ENCODE results near the gene DNAJC22. TPM values are rescaled to one million over a fixed set of nuclear protein-coding genes. Genes with fewer than 3 reads are reported as not detected.
"Not testable (repeated sequence)": the region's sequence is repeated elsewhere in the genome, so short reads cannot be mapped to it uniquely, and the experiment has no call there.

The DNAJC22 gene
- total and polyA plus RNA-seq, 2 donors (not counting 1 experiment from before 2014, with no cell fraction given) = 2.4 to 4.8 TPM

DNA sequence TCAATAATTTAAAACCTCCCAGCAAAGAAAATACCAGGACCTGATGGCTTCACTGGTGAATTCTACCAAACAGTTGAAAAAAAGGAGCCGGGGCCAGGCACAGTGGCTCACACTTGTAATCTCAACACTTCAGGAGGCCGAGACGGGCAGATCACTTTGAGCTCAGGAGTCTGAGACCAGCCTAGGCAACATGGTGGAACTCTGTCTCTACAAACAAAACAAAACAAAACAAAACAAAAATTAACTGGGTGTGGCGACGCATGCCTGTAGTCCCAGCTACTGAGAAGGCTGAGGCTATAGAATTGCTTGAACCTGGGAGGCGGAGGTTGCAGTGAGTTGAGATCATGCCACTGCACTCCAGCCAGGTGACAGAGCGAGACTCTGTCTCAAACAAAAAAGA is 37.3 kb upstream of the DNAJC22 start:
- H3K27ac ChIP-seq (ENCODE audit: insufficient read depth, low read length) = no peak overlapping the region
- DNase-seq (ENCODE audit: low read depth in 2 of 2) = no peak
- no peaks in the 10 kb centered on the region for H4K20me1 ChIP-seq (ENCODE audit: control insufficient read depth, extremely low read depth, insufficient read depth, low read length)
- H2AFZ ChIP-seq (ENCODE audit: low read length) = no peak overlapping the region
- H3K4me2 ChIP-seq (ENCODE audit: extremely low read depth, insufficient read depth, low read length) = no peak overlapping the region
- no peaks in the 10 kb centered on the region for H3K9me3 ChIP-seq (ENCODE audit: control insufficient read depth, insufficient read depth, low read depth, low read length)
- H3K9ac ChIP-seq (ENCODE audit: insufficient read depth, low read length) = no peak overlapping the region
- peaks cover 3% of the 10 kb centered on the region for H3K27me3 ChIP-seq (ENCODE audit: control insufficient read depth, insufficient read depth, low read length)
- no peaks in the 10 kb centered on the region for H3K79me2 ChIP-seq (ENCODE audit: control insufficient read depth, insufficient read depth, low read length)
- TF ChIP-seq, protein P1, sequence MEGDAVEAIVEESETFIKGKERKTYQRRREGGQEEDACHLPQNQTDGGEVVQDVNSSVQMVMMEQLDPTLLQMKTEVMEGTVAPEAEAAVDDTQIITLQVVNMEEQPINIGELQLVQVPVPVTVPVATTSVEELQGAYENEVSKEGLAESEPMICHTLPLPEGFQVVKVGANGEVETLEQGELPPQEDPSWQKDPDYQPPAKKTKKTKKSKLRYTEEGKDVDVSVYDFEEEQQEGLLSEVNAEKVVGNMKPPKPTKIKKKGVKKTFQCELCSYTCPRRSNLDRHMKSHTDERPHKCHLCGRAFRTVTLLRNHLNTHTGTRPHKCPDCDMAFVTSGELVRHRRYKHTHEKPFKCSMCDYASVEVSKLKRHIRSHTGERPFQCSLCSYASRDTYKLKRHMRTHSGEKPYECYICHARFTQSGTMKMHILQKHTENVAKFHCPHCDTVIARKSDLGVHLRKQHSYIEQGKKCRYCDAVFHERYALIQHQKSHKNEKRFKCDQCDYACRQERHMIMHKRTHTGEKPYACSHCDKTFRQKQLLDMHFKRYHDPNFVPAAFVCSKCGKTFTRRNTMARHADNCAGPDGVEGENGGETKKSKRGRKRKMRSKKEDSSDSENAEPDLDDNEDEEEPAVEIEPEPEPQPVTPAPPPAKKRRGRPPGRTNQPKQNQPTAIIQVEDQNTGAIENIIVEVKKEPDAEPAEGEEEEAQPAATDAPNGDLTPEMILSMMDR (conservative IDR thresholded peaks at IDR 0.05 in 1 of 2, IDR thresholded peaks at IDR 0.05 in 1 of 2; ENCODE audit: low read depth in 1 of 2, low read length in 2 of 2) = no peak
- no peak for TF ChIP-seq EZH2 (IDR thresholded peaks at IDR 0.05; ENCODE audit: low read length, missing control alignments)
- no peak overlapping the region for H3K4me3 ChIP-seq (replicated peaks in 1 of 4; ENCODE audit: control extremely low read depth in 1 of 4, insufficient read depth in 1 of 4, low read depth in 3 of 4, low read length in 4 of 4)
- H3K4me1 ChIP-seq (ENCODE audit: control insufficient read depth, extremely low read depth, insufficient read depth, low read length) = no peaks in the 10 kb centered on the region
- H3K36me3 ChIP-seq (ENCODE audit: control insufficient read depth, insufficient read depth, low read length) = no peaks in the 10 kb centered on the region

DNA sequence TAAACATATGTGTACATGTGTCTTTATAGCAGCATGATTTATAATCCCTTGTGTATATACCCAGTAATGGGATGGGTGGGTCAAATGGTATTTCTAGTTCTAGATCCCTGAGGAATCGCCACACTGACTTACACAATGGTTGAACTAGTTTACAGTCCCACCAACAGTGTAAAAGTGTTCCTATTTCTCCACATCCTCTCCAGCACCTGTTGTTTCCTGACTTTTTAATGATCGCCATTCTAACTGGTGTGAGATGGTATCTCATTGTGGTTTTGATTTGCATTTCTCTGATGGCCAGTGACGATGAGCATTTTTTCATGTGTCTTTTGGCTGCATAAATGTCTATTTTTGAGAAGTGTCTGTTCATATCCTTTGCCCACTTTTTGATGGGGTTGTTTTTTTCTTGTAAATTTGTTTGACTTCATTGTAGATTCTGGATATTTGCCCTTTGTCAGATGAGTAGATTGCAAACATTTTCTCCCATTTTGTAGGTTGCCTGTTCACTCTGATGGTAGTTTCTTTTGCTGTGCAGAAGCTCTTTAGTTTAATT is 36.2 kb upstream of the DNAJC22 start:
- DNase-seq (ENCODE audit: low read depth in 2 of 2); H3K4me3 ChIP-seq (replicated peaks in 1 of 4; ENCODE audit: control extremely low read depth in 1 of 4, insufficient read depth in 1 of 4, low read depth in 3 of 4, low read length in 4 of 4); H3K9me3 ChIP-seq (ENCODE audit: control insufficient read depth, insufficient read depth, low read depth, low read length): not testable (repeated sequence)

DNA sequence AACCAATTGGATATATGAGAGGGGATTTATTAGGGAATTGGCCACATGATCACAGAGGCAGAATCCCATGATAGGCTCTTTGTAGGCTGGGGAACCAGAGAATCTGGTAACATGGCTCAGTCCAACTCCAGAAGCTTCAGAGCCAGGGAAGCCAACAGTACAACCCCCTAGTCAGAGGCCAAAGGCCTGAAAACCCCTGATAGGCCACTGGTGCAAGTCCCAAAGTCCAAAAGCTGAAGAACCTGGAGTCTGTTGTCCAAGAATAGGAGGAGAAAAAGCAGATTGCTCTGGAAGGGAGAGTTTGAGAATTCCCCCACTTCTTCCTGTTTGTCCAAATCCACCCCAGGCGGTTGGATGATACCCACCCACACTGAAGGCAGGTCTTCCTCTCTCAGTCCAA is 31.9 kb upstream of the DNAJC22 start:
- Histone ChIP-seq H3K4me3 (replicated peaks in 1 of 4; ENCODE audit: control extremely low read depth in 1 of 4, insufficient read depth in 1 of 4, low read depth in 3 of 4, low read length in 4 of 4) (no peak overlapping the region), H3K9me3 (ENCODE audit: control insufficient read depth, insufficient read depth, low read depth, low read length) (no peaks in the 10 kb centered on the region)
- no peak for TF ChIP-seq EZH2 (IDR thresholded peaks at IDR 0.05; ENCODE audit: low read length, missing control alignments)
- TF ChIP-seq, protein P1 (conservative IDR thresholded peaks at IDR 0.05 in 1 of 2, IDR thresholded peaks at IDR 0.05 in 1 of 2; ENCODE audit: low read depth in 1 of 2, low read length in 2 of 2) = no peak

More for the DNA sequence above, 36.2 kb upstream of the DNAJC22 start:
- H3K27ac ChIP-seq (ENCODE audit: insufficient read depth, low read length); H2AFZ ChIP-seq (ENCODE audit: low read length); H3K27me3 ChIP-seq (ENCODE audit: control insufficient read depth, insufficient read depth, low read length); H3K4me2 ChIP-seq (ENCODE audit: extremely low read depth, insufficient read depth, low read length); H3K4me1 ChIP-seq (ENCODE audit: control insufficient read depth, extremely low read depth, insufficient read depth, low read length); H3K9ac ChIP-seq (ENCODE audit: insufficient read depth, low read length); H3K79me2 ChIP-seq (ENCODE audit: control insufficient read depth, insufficient read depth, low read length); H3K36me3 ChIP-seq (ENCODE audit: control insufficient read depth, insufficient read depth, low read length); H4K20me1 ChIP-seq (ENCODE audit: control insufficient read depth, extremely low read depth, insufficient read depth, low read length): not testable (repeated sequence)

DNA sequence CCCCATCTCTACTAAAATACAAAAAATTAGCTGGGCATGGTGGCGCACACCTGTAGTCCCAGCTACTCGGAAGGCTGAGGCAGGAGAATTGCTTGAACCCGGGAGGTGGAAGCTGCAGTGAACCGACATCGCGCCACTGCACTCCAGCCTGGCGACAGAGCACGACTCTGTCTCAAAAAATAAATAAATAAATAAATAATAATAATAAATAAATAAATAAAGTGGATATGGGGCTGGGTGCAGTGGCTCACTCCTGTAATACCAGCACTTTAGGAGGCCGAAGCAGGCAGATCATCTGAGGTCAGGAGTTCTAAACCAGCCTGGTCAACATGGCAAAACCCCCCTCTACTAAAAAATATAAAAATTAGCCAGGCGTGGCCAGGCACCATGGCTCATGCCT is 29.6 kb upstream of the DNAJC22 start:
- not testable (repeated sequence) for H3K4me1 ChIP-seq (ENCODE audit: control insufficient read depth, extremely low read depth, insufficient read depth, low read length); H3K27me3 ChIP-seq (ENCODE audit: control insufficient read depth, insufficient read depth, low read length)

More for the DNA sequence above, 31.9 kb upstream of the DNAJC22 start:
- Histone ChIP-seq H3K4me2 (ENCODE audit: extremely low read depth, insufficient read depth, low read length) (no peak overlapping the region), H2AFZ (ENCODE audit: low read length) (no peak overlapping the region), H4K20me1 (ENCODE audit: control insufficient read depth, extremely low read depth, insufficient read depth, low read length) (no peaks in the 10 kb centered on the region), H3K79me2 (ENCODE audit: control insufficient read depth, insufficient read depth, low read length) (no peaks in the 10 kb centered on the region), H3K36me3 (ENCODE audit: control insufficient read depth, insufficient read depth, low read length) (no peaks in the 10 kb centered on the region), H3K4me1 (ENCODE audit: control insufficient read depth, extremely low read depth, insufficient read depth, low read length) (no peaks in the 10 kb centered on the region), H3K9ac (ENCODE audit: insufficient read depth, low read length) (no peak overlapping the region), H3K27ac (ENCODE audit: insufficient read depth, low read length) (no peak overlapping the region), H3K27me3 (ENCODE audit: control insufficient read depth, insufficient read depth, low read length) (no peaks in the 10 kb centered on the region)
- DNase-seq (ENCODE audit: low read depth in 2 of 2) = no peak

DNA sequence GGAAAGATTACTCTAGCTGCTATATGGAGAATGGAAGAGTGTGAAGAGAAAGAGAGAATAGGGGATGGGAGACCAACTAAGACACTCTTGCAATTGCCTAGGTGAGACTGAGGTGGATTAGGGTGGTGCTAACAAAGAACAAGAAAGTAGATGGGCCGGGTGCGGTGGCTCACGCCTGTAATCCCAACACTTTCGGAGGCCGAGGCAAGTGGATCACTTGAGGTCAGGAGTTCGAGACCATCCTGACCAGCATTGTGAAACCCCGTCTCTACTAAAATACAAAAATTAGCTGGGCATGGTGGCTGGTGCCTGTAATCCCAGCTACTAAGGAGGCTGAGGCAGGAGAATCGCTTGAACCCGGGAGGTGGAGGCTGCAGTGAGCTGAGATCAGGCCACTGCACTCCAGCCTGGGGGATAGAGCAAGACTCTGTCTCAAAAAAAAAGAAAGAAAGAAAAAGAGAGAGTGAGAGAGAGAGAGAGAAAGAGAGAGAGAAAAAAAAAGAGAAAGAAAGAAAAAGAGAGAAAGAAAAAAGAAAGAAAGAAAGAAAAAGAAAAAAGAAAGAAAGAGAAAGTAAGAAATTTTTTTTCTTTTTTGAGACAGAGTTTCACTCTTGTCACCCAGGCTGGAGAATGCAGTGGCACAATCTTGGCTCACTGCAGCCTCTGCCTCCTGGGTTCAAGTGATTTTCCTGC is 26.1 kb upstream of the DNAJC22 start:
- H3K4me1 ChIP-seq (ENCODE audit: control insufficient read depth, extremely low read depth, insufficient read depth, low read length); H4K20me1 ChIP-seq (ENCODE audit: control insufficient read depth, extremely low read depth, insufficient read depth, low read length); H3K36me3 ChIP-seq (ENCODE audit: control insufficient read depth, insufficient read depth, low read length); DNase-seq (ENCODE audit: low read depth in 2 of 2); H3K9ac ChIP-seq (ENCODE audit: insufficient read depth, low read length); H3K9me3 ChIP-seq (ENCODE audit: control insufficient read depth, insufficient read depth, low read depth, low read length); H3K4me3 ChIP-seq (replicated peaks in 1 of 4; ENCODE audit: control extremely low read depth in 1 of 4, insufficient read depth in 1 of 4, low read depth in 3 of 4, low read length in 4 of 4); H3K27ac ChIP-seq (ENCODE audit: insufficient read depth, low read length); H3K4me2 ChIP-seq (ENCODE audit: extremely low read depth, insufficient read depth, low read length); H3K27me3 ChIP-seq (ENCODE audit: control insufficient read depth, insufficient read depth, low read length); H2AFZ ChIP-seq (ENCODE audit: low read length): not testable (repeated sequence)
- peaks cover 11% of the 10 kb centered on the region for H3K79me2 ChIP-seq (ENCODE audit: control insufficient read depth, insufficient read depth, low read length)

More for the DNA sequence above, 29.6 kb upstream of the DNAJC22 start:
- not testable (repeated sequence) for H3K4me3 ChIP-seq (replicated peaks in 1 of 4; ENCODE audit: control extremely low read depth in 1 of 4, insufficient read depth in 1 of 4, low read depth in 3 of 4, low read length in 4 of 4); H4K20me1 ChIP-seq (ENCODE audit: control insufficient read depth, extremely low read depth, insufficient read depth, low read length); H3K36me3 ChIP-seq (ENCODE audit: control insufficient read depth, insufficient read depth, low read length); H3K9ac ChIP-seq (ENCODE audit: insufficient read depth, low read length); H3K9me3 ChIP-seq (ENCODE audit: control insufficient read depth, insufficient read depth, low read depth, low read length); H3K4me2 ChIP-seq (ENCODE audit: extremely low read depth, insufficient read depth, low read length); H3K27ac ChIP-seq (ENCODE audit: insufficient read depth, low read length); H2AFZ ChIP-seq (ENCODE audit: low read length); H3K79me2 ChIP-seq (ENCODE audit: control insufficient read depth, insufficient read depth, low read length); DNase-seq (ENCODE audit: low read depth in 2 of 2)

Measured in fibroblast of lung (primary cell).